Occipital lobe (tissue), 2 donors: ENCODE measurements around the gene MAP2K7. TPM values are rescaled to one million over a fixed set of nuclear protein-coding genes. Genes with fewer than 3 reads are reported as not detected.
"Not testable (repeated sequence)": the region's sequence is repeated elsewhere in the genome, so short reads cannot be mapped to it uniquely, and the experiment has no call there.

Experiments
- DNase-seq: peaks from one replicate; lab custom pipeline; 2025; lab: John Stamatoyannopoulos, UW
- total RNA-seq: library from RNA; depleted of rRNA; stranded (reverse); fragments of >200 nt; gene quantifications from one replicate; pipeline ENCODE4 v1.2.3, GENCODE V29; 2014

MAP2K7 gene
- total RNA-seq, 1 donor from 2014 or later: 6.7 TPM

GRCh38 chr19:7907122-7907521 lies 3.4 kb downstream of the MAP2K7 start:
- DNase-seq: no peak

GRCh38 chr19:7907544-7907943 lies 3.9 kb downstream of the MAP2K7 start:
- DNase-seq: no peak

GRCh38 chr19:7908078-7908699 lies 4.5 kb downstream of the MAP2K7 start:
- no peak for DNase-seq

GRCh38 chr19:7908742-7909461 lies 5.2 kb downstream of the MAP2K7 start:
- no peak for DNase-seq

GRCh38 chr19:7909471-7910067 lies 5.9 kb downstream of the MAP2K7 start:
- DNase-seq: no peak

- DNase-seq: no peak
These were observed 6.9 kb downstream of the MAP2K7 start for GRCh38 chr19:7910321-7911161.

GRCh38 chr19:7911508-7912143 lies 7.9 kb downstream of the MAP2K7 start:
- no peak for DNase-seq

- no peak for DNase-seq
These were observed 8.5 kb downstream of the MAP2K7 start for GRCh38 chr19:7912144-7912696.

- DNase-seq: no peak
These were observed 9.3 kb downstream of the MAP2K7 start for GRCh38 chr19:7912697-7913564.

- no peak for DNase-seq
These were observed 10.0 kb downstream of the MAP2K7 start for GRCh38 chr19:7913652-7914051.

GRCh38 chr19:7914099-7914498 lies 10.4 kb downstream of the MAP2K7 start:
- no peak for DNase-seq

- no peak for DNase-seq
These were observed 10.9 kb downstream of the MAP2K7 start, which contains the start of gene TGFBR3L for GRCh38 chr19:7914598-7915045. Gene TGFBR3L (plus strand): TSS chr19:7914830.

- DNase-seq: no peak
These were observed 11.8 kb downstream of the MAP2K7 start for GRCh38 chr19:7915250-7916102.

GRCh38 chr19:7916103-7916954 lies 12.7 kb downstream of the MAP2K7 start:
- DNase-seq: no peak

GRCh38 chr19:7916955-7917266 lies 13.2 kb downstream of the MAP2K7 start:
- DNase-seq: no peak

- DNase-seq: peak; percentile 36
These were observed 13.8 kb downstream of the MAP2K7 start for GRCh38 chr19:7917267-7918061.

GRCh38 chr19:7918062-7918614 lies 14.5 kb downstream of the MAP2K7 start:
- DNase-seq: not testable (repeated sequence)
